NCI-H1436 treated with DMSO at 0.1 percent for 48 hours (cell line): ENCODE results near the gene SIM1.
"Not testable (repeated sequence)": the region's sequence is repeated elsewhere in the genome, so short reads cannot be mapped to it uniquely, and the experiment has no call there.

Source experiments
- DNase-seq: peaks from one replicate; lab custom pipeline; 2025; lab: John Stamatoyannopoulos, UW

Gene SIM1

DNA sequence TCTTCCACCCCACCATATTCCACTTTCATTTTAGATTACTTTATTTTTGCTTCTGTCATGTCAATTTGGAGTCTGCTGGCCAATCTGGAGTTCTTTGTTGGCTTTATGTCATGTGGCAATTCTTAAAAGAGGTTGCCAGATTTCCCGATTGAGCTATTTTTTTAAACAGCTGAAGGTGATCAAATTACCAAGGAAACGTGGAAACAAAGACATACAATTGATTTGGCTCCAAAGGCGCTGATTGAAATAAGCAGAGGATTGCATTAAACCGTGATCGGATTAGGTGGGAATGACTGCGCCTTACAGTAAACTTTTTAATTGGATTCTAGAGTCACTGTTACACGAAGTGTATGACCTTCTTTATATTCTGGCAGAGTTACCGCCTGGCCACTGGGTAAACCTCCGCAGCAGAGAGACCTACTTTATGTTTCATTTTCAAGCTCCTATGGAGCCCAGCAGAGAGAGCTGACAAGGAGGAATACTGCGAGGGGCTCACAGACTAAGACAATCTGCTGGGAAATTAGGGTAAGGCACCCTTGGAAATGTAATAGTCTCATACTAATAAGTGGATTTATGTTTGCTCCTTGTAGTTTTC lies 37.9 kb downstream of the SIM1 start:
- no peak for DNase-seq

GRCh38 chr6:100426241-100426640 lies 38.5 kb downstream of the SIM1 start:
- DNase-seq = no peak

- DNase-seq = no peak
Observed at GRCh38 chr6:100420711-100421110, 44.0 kb downstream of the SIM1 start.

- no peak for DNase-seq
Observed at GRCh38 chr6:100417036-100417435, 47.7 kb downstream of the SIM1 start.

- DNase-seq = no peak
Observed at GRCh38 chr6:100415768-100416167, 49.0 kb downstream of the SIM1 start.

GRCh38 chr6:100412872-100413271 lies 51.8 kb downstream of the SIM1 start:
- no peak for DNase-seq

GRCh38 chr6:100404051-100404450 lies 60.7 kb downstream of the SIM1 start:
- no peak for DNase-seq

DNA sequence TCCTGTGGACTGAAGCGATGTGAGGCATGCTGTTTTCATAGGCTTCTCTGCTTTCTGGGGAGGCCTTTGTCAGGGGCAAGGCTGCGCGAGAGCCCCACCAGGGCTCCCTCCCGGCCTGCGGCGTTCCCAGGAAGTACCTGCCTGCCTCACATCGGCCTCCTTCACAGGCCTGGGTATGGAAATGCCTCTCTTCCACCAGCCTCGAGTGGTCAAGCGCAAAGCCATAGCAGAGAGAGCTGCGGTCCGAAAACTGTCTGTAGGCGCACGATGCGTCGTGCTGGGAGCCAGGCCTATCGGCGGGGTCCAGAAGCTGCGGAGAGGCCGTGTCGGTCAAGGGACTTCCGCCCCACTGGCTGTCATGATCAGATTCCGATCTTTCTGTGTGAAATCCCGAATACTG lies 71.2 kb downstream of the SIM1 start:
- DNase-seq = no peak

GRCh38 chr6:100392423-100392822 lies 72.3 kb downstream of the SIM1 start:
- DNase-seq = no peak

DNA sequence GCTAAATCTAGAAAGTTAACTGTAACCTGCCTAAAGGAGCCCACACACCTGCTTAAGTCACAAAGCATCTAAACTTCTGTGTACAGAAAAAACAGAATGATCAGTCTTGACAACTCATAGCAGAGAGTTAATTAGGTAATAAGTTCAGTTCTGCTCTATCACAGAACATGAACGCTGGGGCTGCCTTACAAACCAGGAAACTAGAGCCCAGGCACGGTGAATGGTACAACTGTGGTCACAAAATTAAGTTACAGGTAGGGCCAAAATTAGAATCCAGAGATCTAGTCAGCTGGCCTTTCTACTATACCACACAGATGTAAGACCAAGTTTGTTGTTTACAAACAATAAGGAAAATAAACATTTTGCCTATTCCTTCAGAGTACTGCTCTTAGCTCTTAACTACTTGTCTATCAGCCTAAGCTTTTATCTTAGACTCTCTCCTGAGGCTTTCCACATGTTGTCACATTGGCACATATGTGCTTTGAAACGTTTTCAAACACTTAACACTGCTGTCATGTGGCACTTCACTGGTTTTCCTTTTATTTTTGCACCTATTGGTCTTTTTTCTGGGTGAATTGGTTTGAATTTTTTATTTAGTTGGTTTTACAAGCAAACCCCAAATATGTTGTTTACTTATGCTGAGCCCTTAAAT lies 75.7 kb downstream of the SIM1 start:
- DNase-seq = no peak

GRCh38 chr6:100382767-100383195 lies 81.9 kb downstream of the SIM1 start:
- DNase-seq = no peak

DNA sequence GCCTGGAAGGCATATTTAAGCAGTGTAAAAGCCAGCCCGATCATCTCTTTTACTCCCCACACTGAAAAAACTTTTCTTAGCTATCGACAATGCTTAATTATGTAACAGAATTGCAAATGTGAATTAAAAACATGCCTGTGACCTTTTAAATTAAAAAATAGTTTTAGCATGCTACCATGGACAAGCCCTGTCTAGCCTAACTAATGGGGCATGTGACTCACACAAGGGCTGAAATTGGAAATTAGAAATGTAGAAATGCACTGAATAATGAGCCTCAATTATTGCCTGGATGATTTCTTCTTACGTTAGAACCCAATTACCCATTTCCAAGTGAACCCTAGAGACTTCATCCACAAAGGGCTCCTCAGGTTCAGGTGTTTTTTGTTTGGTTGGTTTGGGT lies 82.7 kb downstream of the SIM1 start:
- DNase-seq = peak; percentile 85

GRCh38 chr6:100381111-100381510 lies 83.6 kb downstream of the SIM1 start:
- no peak for DNase-seq

- DNase-seq = no peak
Observed at GRCh38 chr6:100379386-100379785, 85.3 kb downstream of the SIM1 start.

GRCh38 chr6:100378576-100378975 lies 86.1 kb downstream of the SIM1 start:
- no peak for DNase-seq

GRCh38 chr6:100376103-100376502 lies 88.6 kb downstream of the SIM1 start:
- DNase-seq = no peak

GRCh38 chr6:100372326-100373091 lies 92.2 kb downstream of the SIM1 start:
- no peak for DNase-seq

- no peak for DNase-seq
Observed at GRCh38 chr6:100371591-100371990, 93.1 kb downstream of the SIM1 start.

GRCh38 chr6:100370265-100370664 lies 94.5 kb downstream of the SIM1 start:
- DNase-seq = no peak

GRCh38 chr6:100366419-100366818 lies 98.3 kb downstream of the SIM1 start:
- DNase-seq = no peak

GRCh38 chr6:100363651-100364050 lies 101.1 kb downstream of the SIM1 start:
- DNase-seq = no peak

DNA sequence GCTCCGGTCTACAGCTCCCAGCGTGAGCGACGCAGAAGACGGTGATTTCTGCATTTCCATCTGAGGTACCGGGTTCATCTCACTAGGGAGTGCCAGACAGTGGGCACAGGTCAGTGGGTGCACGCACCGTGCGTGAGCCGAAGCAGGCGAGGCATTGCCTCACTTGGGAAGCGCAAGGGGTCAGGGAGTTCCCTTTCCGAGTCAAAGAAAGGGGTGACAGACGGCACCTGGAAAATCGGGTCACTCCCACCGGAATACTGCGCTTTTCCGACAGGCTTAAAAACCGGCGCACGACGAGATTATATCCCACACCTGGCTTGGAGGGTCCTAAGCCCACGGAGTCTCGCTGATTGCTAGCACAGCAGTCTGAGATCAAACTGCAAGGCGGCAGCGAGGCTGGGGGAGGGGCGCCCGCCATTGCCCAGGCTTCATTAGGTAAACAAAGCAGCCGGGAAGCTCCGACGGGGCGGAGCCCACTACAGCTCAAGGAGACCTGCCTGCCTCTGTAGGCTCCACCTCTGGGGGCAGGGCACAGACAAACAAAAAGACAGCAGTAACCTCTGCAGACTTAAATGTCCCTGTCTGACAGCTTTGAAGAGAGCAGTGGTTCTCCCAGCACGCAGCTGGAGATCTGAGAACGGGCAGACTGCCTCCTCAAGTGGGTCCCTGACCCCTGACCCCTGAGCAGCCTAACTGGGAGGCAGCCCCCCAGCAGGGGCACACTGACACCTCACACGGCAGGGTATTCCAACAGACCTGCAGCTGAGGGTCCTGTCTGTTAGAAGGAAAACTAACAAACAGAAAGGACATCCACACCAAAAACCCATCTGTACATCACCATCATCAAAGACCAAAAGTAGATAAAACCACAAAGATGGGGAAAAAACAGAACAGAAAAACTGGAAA lies 109.7 kb downstream of the SIM1 start:
- not testable (repeated sequence) for DNase-seq
